ENCODE results near the gene TXN.

DNA sequence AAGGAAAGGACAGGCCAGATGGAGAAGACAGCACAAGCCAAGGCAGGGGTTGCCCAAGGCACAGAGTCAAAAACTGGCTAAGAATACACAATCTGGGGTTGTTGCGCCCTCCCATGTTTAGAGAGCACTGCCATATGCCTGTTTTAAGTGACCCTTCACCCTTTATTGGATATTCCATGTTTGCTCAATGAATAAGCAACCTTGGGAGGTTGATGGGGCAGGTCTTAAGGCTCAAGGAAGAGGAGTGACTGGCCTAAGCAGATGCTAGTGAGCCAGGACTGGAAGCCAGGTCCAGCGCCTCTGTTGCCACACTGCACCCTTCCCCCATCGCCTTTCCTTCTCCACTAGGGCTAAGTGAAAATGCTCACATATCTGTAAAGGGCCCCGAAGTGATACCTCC, 6.7 kb downstream of the TXN start:
- no peak for TF ChIP-seq CTCF (IDR thresholded peaks at IDR 0.05)
- no peak for TF ChIP-seq POLR2A (IDR thresholded peaks at IDR 0.05)

Data from stomach (tissue), 4 donors.